Stomach (tissue), 9 donors: Measurements from ENCODE around the gene ATG16L2. TPM values are rescaled to one million over a fixed set of nuclear protein-coding genes. Genes with fewer than 3 reads are reported as not detected.
"Not testable (repeated sequence)": the region's sequence is repeated elsewhere in the genome, so short reads cannot be mapped to it uniquely, and the experiment has no call there.

Experiments used
- DNase-seq, 2 donors: peaks; one replicate each; pipeline versions ENCODE4 v3.0.0 to v3.0.0-alpha.2; 2013 to 2019
- H3K27ac ChIP-seq, 5 donors: fragments of 200-600 bp in 4 of 5; sonication (generic) in 4 of 5; one replicate each; pipeline ENCODE4 v1.5.1; 2013 to 2019; ENCODE audit warnings: mild to moderate bottlenecking in 1 of 5, moderate library complexity in 1 of 5
- H3K27me3 ChIP-seq, 3 donors: fragments of 200-600 bp; sonication (generic); one replicate each; pipeline ENCODE4 v1.5.1; 2017 to 2019; ENCODE audit warnings: mixed run types in 1 of 3
- H3K36me3 ChIP-seq, 4 donors: fragments of 200-600 bp; sonication (generic); 1 replicate in 3 of 4; 2 replicates in 1 of 4; pipeline ENCODE4 v1.5.1; 2016 to 2019
- H3K4me1 ChIP-seq, 4 donors: fragments of 200-600 bp; sonication (generic); one replicate each; pipeline ENCODE4 v1.5.1; 2016 to 2019
- H3K4me3 ChIP-seq, 4 donors: fragments of 200-600 bp; sonication (generic) in 3 of 4; one replicate each; pipeline ENCODE4 v1.5.1; 2016 to 2019; ENCODE audit warnings: mild to moderate bottlenecking in 1 of 4
- H3K9me3 ChIP-seq, 4 donors: fragments of 200-600 bp; sonication (generic); one replicate each; pipeline ENCODE4 v1.5.1; 2016 to 2019
- CTCF ChIP-seq, 7 experiments: fragments of 450-650 bp in 4 of 7; fragments of 200-600 bp in 3 of 7; sonication (generic) in 3 of 7; IDR thresholded peaks; one replicate each; pipeline ENCODE4 v1.5.1; 2016 to 2019; ENCODE audit warnings: antibody characterized with exemption in 7 of 7, control low read depth in 2 of 7, mild to moderate bottlenecking in 1 of 7
- EP300 ChIP-seq: sonication (generic); formaldehyde crosslinking; IDR thresholded peaks from one replicate; pipeline ENCODE4 v1.6.1; 2017; ENCODE audit warnings: antibody characterized with exemption
- POLR2A ChIP-seq, 4 donors: fragments of 450-650 bp; IDR thresholded peaks; one replicate each; pipeline ENCODE4 v1.6.1; 2016; ENCODE audit warnings: antibody characterized with exemption in 4 of 4, control low read depth in 2 of 4, mild to moderate bottlenecking in 1 of 4, moderate library complexity in 1 of 4
- POLR2AphosphoS5 ChIP-seq, 3 donors: sonication (generic); formaldehyde crosslinking; IDR thresholded peaks; one replicate each; pipeline ENCODE4 v1.6.1; 2016; ENCODE audit warnings: antibody characterized with exemption in 3 of 3
- WGBS, 5 donors: extraction: QIAGEN DNeasy Blood & Tissue Kit in 3 of 5; methylation state at CpG; one replicate each; pipeline versions ENCODE4 v1.1.5 to v1.1.7; 2013 to 2018; 5-methylcytosine and 5-hydroxymethylcytosine counted together
- intact Hi-C: fragments of 100-400 bp; cut with DNase I; formaldehyde crosslinking; loops from one replicate; pipeline ENCODE4 v1.15.1; 2023; ENCODE audit warnings: low total_unique reads
- polyA plus RNA-seq, 3 donors: library from polyadenylated mRNA; stranded (reverse); fragments of 200-250 nt; gene quantifications; one replicate each; pipeline ENCODE4 v1.2.3, GENCODE V29; 2013
- total RNA-seq, 5 donors: library from RNA; depleted of rRNA; stranded (reverse); fragments of >200 nt; gene quantifications; one replicate each; pipeline versions ENCODE4 v1.1.0 to v1.2.3, GENCODE V29; 2014 to 2016
- donor health status: healthy with polysubstance abuse.
- donor health status: Bipolar disorder and iron deficiency.
- donor health status: healthy.

The ATG16L2 gene
- total and polyA plus RNA-seq, 8 donors = 13.0 to 266 (median 38.2) TPM

GRCh38 chr11:72786305-72787215 lies 27.7 kb upstream of the ATG16L2 start:
- H3K27ac ChIP-seq = peak overlapping the region; percentile 90 to 96 (median 93)
- peaks cover 41 to 81% (median 75%) of the 10 kb centered on the region in 4 donors for H3K4me1 ChIP-seq
- DNase-seq = peak; percentile 89 to 95
- H3K9me3 ChIP-seq = no peaks in the 10 kb centered on the region
- no peaks in the 10 kb centered on the region for H3K36me3 ChIP-seq
- intact Hi-C loops = no loop called here
- TF ChIP-seq CTCF (IDR thresholded peaks at IDR 0.05) (peak in 2 of 7 experiments; percentile 25 to 39), EP300 (no peak), POLR2AphosphoS5 (IDR thresholded peaks at IDR 0.05) (peak in 2 of 3 donors; percentile 70 to 79), POLR2A (IDR thresholded peaks at IDR 0.05) (peak in 1 of 4 donors; percentile 21)
- WGBS, 5 donors = 43 to 73% (median 55%) methylated on average over 8 of the region's 8 CpGs
- no peak overlapping the region for H3K4me3 ChIP-seq
- H3K27me3 ChIP-seq = no peaks in the 10 kb centered on the region

- intact Hi-C loops = no loop called here
- 43 to 67% (median 61%) methylated on average over 9 to 16 of the region's 16 CpGs for WGBS, 5 donors
- H3K9me3 ChIP-seq = no peaks in the 10 kb centered on the region
- TF ChIP-seq POLR2AphosphoS5 (IDR thresholded peaks at IDR 0.05) (no peak), CTCF (IDR thresholded peaks at IDR 0.05) (no peak), EP300 (no peak), POLR2A (IDR thresholded peaks at IDR 0.05) (no peak)
- no peaks in the 10 kb centered on the region for H3K36me3 ChIP-seq
- H3K27me3 ChIP-seq = no peaks in the 10 kb centered on the region
- H3K4me1 ChIP-seq = peaks cover 38 to 78% (median 69%) of the 10 kb centered on the region in 4 donors
- peak in 1 of 2 donors; percentile 92 for DNase-seq
- no peak overlapping the region for H3K4me3 ChIP-seq
- peak overlapping the region; percentile 90 to 96 (median 93) for H3K27ac ChIP-seq
These were observed 26.8 kb upstream of the ATG16L2 start for GRCh38 chr11:72787216-72788104.

GRCh38 chr11:72788241-72788640 lies 26.0 kb upstream of the ATG16L2 start:
- 34 to 60% (median 55%) methylated on average over 6 to 7 of the region's 7 CpGs for WGBS, 5 donors
- Histone ChIP-seq H3K4me1 (peaks cover 36 to 78% (median 68%) of the 10 kb centered on the region in 4 donors), H3K9me3 (no peaks in the 10 kb centered on the region), H3K27ac (peak overlapping the region; percentile 90 to 96 (median 93)), H3K4me3 (no peak overlapping the region), H3K27me3 (no peaks in the 10 kb centered on the region), H3K36me3 (no peaks in the 10 kb centered on the region)
- TF ChIP-seq CTCF (IDR thresholded peaks at IDR 0.05) (no peak), POLR2AphosphoS5 (IDR thresholded peaks at IDR 0.05) (peak in 1 of 3 donors; percentile 11)
- intact Hi-C loops = no loop called here
- peak; percentile 55 to 69 for DNase-seq

GRCh38 chr11:72789493-72790131 lies 24.6 kb upstream of the ATG16L2 start:
- WGBS, 5 donors = 48 to 71% (median 59%) methylated on average over 7 to 10 of the region's 10 CpGs
- H3K9me3 ChIP-seq = no peaks in the 10 kb centered on the region
- no peak for TF ChIP-seq POLR2A (IDR thresholded peaks at IDR 0.05)
- no peak for TF ChIP-seq EP300
- TF ChIP-seq CTCF (IDR thresholded peaks at IDR 0.05) = no peak
- no peak for TF ChIP-seq POLR2AphosphoS5 (IDR thresholded peaks at IDR 0.05)
- peak overlapping the region in 4 of 5 donors; percentile 46 to 96 (median 92) for H3K27ac ChIP-seq
- H3K4me1 ChIP-seq = peaks cover 45 to 79% (median 71%) of the 10 kb centered on the region in 4 donors
- intact Hi-C loops = no loop called here
- H3K4me3 ChIP-seq = no peak overlapping the region
- no peaks in the 10 kb centered on the region for H3K27me3 ChIP-seq
- H3K36me3 ChIP-seq = no peaks in the 10 kb centered on the region
- DNase-seq = peak; percentile 27 to 50

- not testable (repeated sequence) for DNase-seq
- 36 to 76% (median 65%) methylated on average over 7 of the region's 7 CpGs for WGBS, 5 donors
These were observed 23.0 kb upstream of the ATG16L2 start for GRCh38 chr11:72791228-72791627.

More at GRCh38 chr11:72791228-72791627, 23.0 kb upstream of the ATG16L2 start:
- intact Hi-C loops, H3K36me3 ChIP-seq, H3K4me3 ChIP-seq, H3K27me3 ChIP-seq, H3K27ac ChIP-seq, H3K9me3 ChIP-seq: not testable (repeated sequence)
- peaks cover 40 to 80% (median 63%) of the 10 kb centered on the region in 4 donors for H3K4me1 ChIP-seq
